Liver (tissue), 3 donors: Measurements from ENCODE around the gene PTPRN2.

ENCODE experiments used
- CTCF ChIP-seq: fragments of 150-350 bp; IDR thresholded peaks from 2 replicates; pipeline ENCODE4 v1.5.1; 2017; ENCODE audit warnings: improper control_type of control experiment, low read depth, low read length; ENCODE audit not compliant: missing input control
- EGR1 ChIP-seq, 2 donors: IDR thresholded peaks; 2 replicates each; pipeline ENCODE4 v1.6.1; 2016 to 2018; ENCODE audit warnings: antibody characterized with exemption in 2 of 2, low read depth in 2 of 2
- FOXA1 ChIP-seq: IDR thresholded peaks from 2 replicates; pipeline ENCODE4 v1.6.1; 2016; ENCODE audit warnings: antibody characterized with exemption
- GABPA ChIP-seq, 2 donors: IDR thresholded peaks in 1 of 2; conservative IDR thresholded peaks in 1 of 2; 2 replicates each; pipeline ENCODE4 v1.6.1; 2016; ENCODE audit warnings: antibody characterized with exemption in 2 of 2, mild to moderate bottlenecking in 1 of 2, moderate library complexity in 1 of 2
- JUND ChIP-seq, 2 donors: IDR thresholded peaks; 2 replicates each; pipeline ENCODE4 v1.6.1; 2016; ENCODE audit warnings: antibody characterized with exemption in 2 of 2
- MAX ChIP-seq: IDR thresholded peaks from 2 replicates; pipeline ENCODE4 v1.6.1; 2016; ENCODE audit warnings: antibody characterized with exemption
- NR2F2 ChIP-seq: IDR thresholded peaks from 2 replicates; pipeline ENCODE4 v1.6.1; 2016; ENCODE audit warnings: antibody characterized with exemption
- RAD21 ChIP-seq, 2 donors: IDR thresholded peaks; 2 replicates each; pipeline ENCODE4 v1.6.1; 2016; ENCODE audit warnings: antibody characterized with exemption in 2 of 2, mild to moderate bottlenecking in 2 of 2
- REST ChIP-seq: IDR thresholded peaks from 2 replicates; pipeline ENCODE4 v1.6.1; 2016; ENCODE audit warnings: antibody characterized with exemption, mild to moderate bottlenecking
- SP1 ChIP-seq: IDR thresholded peaks from 2 replicates; pipeline ENCODE4 v1.6.1; 2018; ENCODE audit warnings: antibody characterized with exemption, mild to moderate bottlenecking
- TAF1 ChIP-seq: conservative IDR thresholded peaks from 2 replicates; pipeline ENCODE4 v1.6.1; 2016; ENCODE audit warnings: antibody characterized with exemption, mild to moderate bottlenecking
- YY1 ChIP-seq: IDR thresholded peaks from 2 replicates; pipeline ENCODE4 v1.6.1; 2016; ENCODE audit warnings: antibody characterized with exemption, mild to moderate bottlenecking
- TF ChIP-seq, protein P1 (sequence below): IDR thresholded peaks from 2 replicates; pipeline ENCODE4 v1.6.1; 2016; ENCODE audit warnings: antibody characterized with exemption
- donor health status: healthy.
- donor health status: healthy.

- TF ChIP-seq YY1, result no peak
- no peak for TF ChIP-seq CTCF
- TF ChIP-seq FOXA1, result no peak
- no peak for TF ChIP-seq EGR1 (IDR thresholded peaks at IDR 0.05; ENCODE audit: low read depth in 2 of 2)
- TF ChIP-seq JUND (IDR thresholded peaks at IDR 0.05), result no peak
- no peak for TF ChIP-seq GABPA (IDR thresholded peaks at IDR 0.05 in 1 of 2, conservative IDR thresholded peaks at IDR 0.05 in 1 of 2)
- TF ChIP-seq MAX, result no peak
- TF ChIP-seq TAF1, result no peak
- no peak for TF ChIP-seq RAD21 (IDR thresholded peaks at IDR 0.05)
- TF ChIP-seq REST, result no peak
- TF ChIP-seq, protein P1, sequence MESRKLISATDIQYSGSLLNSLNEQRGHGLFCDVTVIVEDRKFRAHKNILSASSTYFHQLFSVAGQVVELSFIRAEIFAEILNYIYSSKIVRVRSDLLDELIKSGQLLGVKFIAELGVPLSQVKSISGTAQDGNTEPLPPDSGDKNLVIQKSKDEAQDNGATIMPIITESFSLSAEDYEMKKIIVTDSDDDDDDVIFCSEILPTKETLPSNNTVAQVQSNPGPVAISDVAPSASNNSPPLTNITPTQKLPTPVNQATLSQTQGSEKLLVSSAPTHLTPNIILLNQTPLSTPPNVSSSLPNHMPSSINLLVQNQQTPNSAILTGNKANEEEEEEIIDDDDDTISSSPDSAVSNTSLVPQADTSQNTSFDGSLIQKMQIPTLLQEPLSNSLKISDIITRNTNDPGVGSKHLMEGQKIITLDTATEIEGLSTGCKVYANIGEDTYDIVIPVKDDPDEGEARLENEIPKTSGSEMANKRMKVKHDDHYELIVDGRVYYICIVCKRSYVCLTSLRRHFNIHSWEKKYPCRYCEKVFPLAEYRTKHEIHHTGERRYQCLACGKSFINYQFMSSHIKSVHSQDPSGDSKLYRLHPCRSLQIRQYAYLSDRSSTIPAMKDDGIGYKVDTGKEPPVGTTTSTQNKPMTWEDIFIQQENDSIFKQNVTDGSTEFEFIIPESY, result no peak
- no peak for TF ChIP-seq NR2F2
- no peak for TF ChIP-seq SP1
These were observed 351.2 kb downstream of the PTPRN2 start for GRCh38 chr7:158236400-158236799.
